Breast epithelium (tissue), 4 donors: ENCODE data around the gene LDLRAD4. TPM values are rescaled to one million over a fixed set of nuclear protein-coding genes. Genes with fewer than 3 reads are reported as not detected.

Experiments used
- DNase-seq, 2 donors: peaks; one replicate each; pipeline ENCODE4 v3.0.0-alpha.2; 2019; ENCODE audit warnings: low spot score in 2 of 2
- H3K27ac ChIP-seq, 2 donors: fragments of 200-600 bp; sonication (generic) in 1 of 2; one replicate each; pipeline ENCODE4 v1.5.1; 2016 to 2019; ENCODE audit warnings: mild to moderate bottlenecking in 1 of 2
- H3K27me3 ChIP-seq, 2 donors: fragments of 200-600 bp; sonication (generic) in 1 of 2; one replicate each; pipeline versions ENCODE4 v1.5.1 to v1.6.0; 2017 to 2019; ENCODE audit warnings: control low read depth in 1 of 2, mild to moderate bottlenecking in 1 of 2
- H3K36me3 ChIP-seq: fragments of 200-600 bp; one replicate; pipeline ENCODE4 v1.5.1; 2019
- H3K4me1 ChIP-seq, 2 donors: fragments of 200-600 bp; sonication (generic); one replicate each; pipeline ENCODE4 v1.5.1; 2016 to 2019; ENCODE audit warnings: control low read depth in 1 of 2
- H3K4me3 ChIP-seq, 3 donors: fragments of 200-600 bp; sonication (generic); 1 replicate in 2 of 3; 2 replicates in 1 of 3; pipeline ENCODE4 v1.5.1; 2016 to 2019; ENCODE audit warnings: mild to moderate bottlenecking in 3 of 3, moderate library complexity in 2 of 3
- H3K9me3 ChIP-seq, 2 donors: fragments of 200-600 bp; sonication (generic) in 1 of 2; one replicate each; pipeline ENCODE4 v1.5.1; 2016 to 2019; ENCODE audit warnings: control low read depth in 1 of 2
- CTCF ChIP-seq, 3 donors: fragments of 450-650 bp; IDR thresholded peaks; one replicate each; pipeline ENCODE4 v1.5.1; 2016 to 2017; ENCODE audit warnings: antibody characterized with exemption in 3 of 3, mild to moderate bottlenecking in 3 of 3, moderate library complexity in 3 of 3
- POLR2A ChIP-seq: fragments of 450-650 bp; IDR thresholded peaks from one replicate; pipeline ENCODE4 v1.6.1; 2016; ENCODE audit warnings: antibody characterized with exemption, mild to moderate bottlenecking, moderate library complexity
- POLR2AphosphoS5 ChIP-seq, 3 donors: sonication (generic); formaldehyde crosslinking; IDR thresholded peaks; one replicate each; pipeline ENCODE4 v1.6.1; 2017; ENCODE audit warnings: antibody characterized with exemption in 3 of 3
- intact Hi-C: fragments of 100-400 bp; cut with DNase I; formaldehyde crosslinking; loops from one replicate; pipeline ENCODE4 v1.15.1; 2023; ENCODE audit warnings: low total_unique reads
- total RNA-seq, 3 donors: library from RNA; depleted of rRNA; stranded (reverse); fragments of >200 nt; gene quantifications; one replicate each; pipeline ENCODE4 v1.1.0, GENCODE V29; 2016

Gene LDLRAD4
- total RNA-seq, 3 donors from 2014 or later: 28.5 to 94.3 (median 42.9) TPM

GRCh38 chr18:13241083-13241892 lies 22.7 kb downstream of the LDLRAD4 start:
- Histone ChIP-seq H3K4me3 (no peak overlapping the region), H3K9me3 (no peaks in the 10 kb centered on the region), H3K4me1 (no peaks in the 10 kb centered on the region), H3K27ac (no peak overlapping the region), H3K27me3 (no peaks in the 10 kb centered on the region), H3K36me3 (no peaks in the 10 kb centered on the region)
- intact Hi-C loops: no loop called here
- peak; percentile 14 to 27 for DNase-seq
- TF ChIP-seq CTCF (IDR thresholded peaks at IDR 0.05): no peak
- TF ChIP-seq POLR2AphosphoS5 (IDR thresholded peaks at IDR 0.05): no peak
- no peak for TF ChIP-seq POLR2A

GRCh38 chr18:13241893-13242175 lies 23.3 kb downstream of the LDLRAD4 start:
- peak in 1 of 2 donors; percentile 37 for DNase-seq
- Histone ChIP-seq H3K36me3 (no peaks in the 10 kb centered on the region), H3K9me3 (no peaks in the 10 kb centered on the region), H3K4me1 (no peaks in the 10 kb centered on the region), H3K27me3 (no peaks in the 10 kb centered on the region), H3K27ac (no peak overlapping the region), H3K4me3 (no peak overlapping the region)
- intact Hi-C loops: no loop called here
- TF ChIP-seq POLR2AphosphoS5 (IDR thresholded peaks at IDR 0.05) (no peak), CTCF (IDR thresholded peaks at IDR 0.05) (no peak), POLR2A (no peak)

GRCh38 chr18:13242797-13243196 lies 24.2 kb downstream of the LDLRAD4 start:
- Histone ChIP-seq H3K4me1 (no peaks in the 10 kb centered on the region), H3K27ac (no peak overlapping the region), H3K27me3 (no peaks in the 10 kb centered on the region), H3K36me3 (no peaks in the 10 kb centered on the region), H3K4me3 (no peak overlapping the region), H3K9me3 (no peaks in the 10 kb centered on the region)
- intact Hi-C loops: no loop called here
- no peak for TF ChIP-seq CTCF (IDR thresholded peaks at IDR 0.05)
- no peak for TF ChIP-seq POLR2A
- no peak for TF ChIP-seq POLR2AphosphoS5 (IDR thresholded peaks at IDR 0.05)
- DNase-seq: peak in 1 of 2 donors; percentile 24

GRCh38 chr18:13243363-13243762 lies 24.8 kb downstream of the LDLRAD4 start:
- Histone ChIP-seq H3K27me3 (no peaks in the 10 kb centered on the region), H3K9me3 (no peaks in the 10 kb centered on the region), H3K4me1 (no peaks in the 10 kb centered on the region), H3K4me3 (no peak overlapping the region), H3K27ac (no peak overlapping the region), H3K36me3 (no peaks in the 10 kb centered on the region)
- DNase-seq: peak in 1 of 2 donors; percentile 31
- intact Hi-C loops: no loop called here
- TF ChIP-seq POLR2AphosphoS5 (IDR thresholded peaks at IDR 0.05) (no peak), CTCF (IDR thresholded peaks at IDR 0.05) (no peak), POLR2A (no peak)

- H3K4me1 ChIP-seq: no peaks in the 10 kb centered on the region
- H3K36me3 ChIP-seq: no peaks in the 10 kb centered on the region
- no peak overlapping the region for H3K4me3 ChIP-seq
- H3K9me3 ChIP-seq: no peaks in the 10 kb centered on the region
- no peak overlapping the region for H3K27ac ChIP-seq
- no peak for DNase-seq
- TF ChIP-seq CTCF (IDR thresholded peaks at IDR 0.05): no peak
- no peak for TF ChIP-seq POLR2AphosphoS5 (IDR thresholded peaks at IDR 0.05)
- no peak for TF ChIP-seq POLR2A
- H3K27me3 ChIP-seq: no peaks in the 10 kb centered on the region
- intact Hi-C loops: no loop called here
These were observed 25.6 kb downstream of the LDLRAD4 start for GRCh38 chr18:13244135-13244534.
